Neural cell (in vitro differentiated cells): ENCODE results near the gene NADK. TPM values are rescaled to one million over a fixed set of nuclear protein-coding genes. Genes with fewer than 3 reads are reported as not detected.

Experiments used
- H2AFZ ChIP-seq: fragments of 200-600, 300-800 bp; sonication (generic), shearing (Covaris generic); 2 replicates; pipeline ENCODE4 v1.6.0; 2014; ENCODE audit warnings: low read depth, mild to moderate bottlenecking, antibody characterized with exemption, low read length, moderate library complexity
- H3F3A ChIP-seq: fragments of 200-600 bp; shearing (Covaris generic); 2 replicates; pipeline ENCODE4 v1.6.1; 2016; ENCODE audit warnings: mild to moderate bottlenecking, moderate library complexity, mixed read lengths, antibody characterized with exemption, low read length; ENCODE audit not compliant: insufficient read depth, poor library complexity, severe bottlenecking
- H3K27ac ChIP-seq: fragments of 200-600, 300-800 bp; sonication (generic), shearing (Covaris generic); 2 replicates; pipeline ENCODE4 v1.5.1; 2014; ENCODE audit warnings: mild to moderate bottlenecking, low read length, moderate library complexity
- H3K27me3 ChIP-seq: fragments of 300-800, 200-600 bp; sonication (generic), shearing (Covaris generic); 2 replicates; pipeline ENCODE4 v1.6.0; 2014; ENCODE audit warnings: mild to moderate bottlenecking, low read depth, low read length, moderate library complexity; ENCODE audit not compliant: insufficient read depth
- H3K36me3 ChIP-seq: fragments of 300-800, 200-600 bp; sonication (generic), shearing (Covaris generic); 2 replicates; pipeline ENCODE4 v1.5.1; 2014; ENCODE audit warnings: mild to moderate bottlenecking, antibody characterized with exemption, low read length, moderate library complexity; ENCODE audit not compliant: insufficient read depth
- H3K4me2 ChIP-seq: fragments of 300-800, 200-600 bp; sonication (generic), shearing (Covaris generic); 2 replicates; pipeline ENCODE4 v1.6.0; 2014; ENCODE audit warnings: mild to moderate bottlenecking, low read length
- H3K4me3 ChIP-seq: fragments of 300-800, 200-600 bp; sonication (generic), shearing (Covaris generic); 2 replicates; pipeline ENCODE4 v1.5.1; 2014; ENCODE audit warnings: mild to moderate bottlenecking, low read length, moderate library complexity
- H3K79me2 ChIP-seq: fragments of 200-600 bp; shearing (Covaris generic); replicated peaks from 2 replicates; pipeline ENCODE4 v1.6.0; 2014; ENCODE audit warnings: mild to moderate bottlenecking, low read length, moderate library complexity; ENCODE audit not compliant: insufficient read depth
- H3K9ac ChIP-seq: fragments of 300-800, 200-600 bp; sonication (generic), shearing (Covaris generic); 2 replicates; pipeline ENCODE4 v1.6.1; 2016; ENCODE audit warnings: mild to moderate bottlenecking, low read length, mixed read lengths
- H3K9me2 ChIP-seq: fragments of 200-600 bp; shearing (Covaris generic); 2 replicates; pipeline ENCODE4 v1.6.1; 2016; ENCODE audit warnings: mild to moderate bottlenecking, low read length, mixed read lengths; ENCODE audit not compliant: insufficient read depth
- H3K9me3 ChIP-seq: fragments of 200-600, 300-800 bp; sonication (generic), shearing (Covaris generic); 2 replicates; pipeline ENCODE4 v1.6.1; 2016; ENCODE audit warnings: mild to moderate bottlenecking, mixed run types, low read length, moderate library complexity, mixed read lengths
- H4K20me1 ChIP-seq: fragments of 200-600 bp; shearing (Covaris generic); 2 replicates; pipeline ENCODE4 v1.6.1; 2016; ENCODE audit warnings: mild to moderate bottlenecking, mixed run types; ENCODE audit not compliant: insufficient read depth
- EP300 ChIP-seq: fragments of 450-650 bp; conservative IDR thresholded peaks from 2 replicates; pipeline ENCODE4 v1.6.1; 2014; ENCODE audit warnings: antibody characterized with exemption, mild to moderate bottlenecking, moderate library complexity; ENCODE audit not compliant: poor library complexity, severe bottlenecking
- EZH2 ChIP-seq: fragments of 200-600, 300-800 bp; shearing (Covaris generic), sonication (generic); IDR thresholded peaks from 2 replicates; pipeline ENCODE4 v1.6.1; 2014; ENCODE audit warnings: antibody characterized with exemption, low read length, borderline replicate concordance, mild to moderate bottlenecking; ENCODE audit not compliant: insufficient read depth, poor library complexity, severe bottlenecking
- MXI1 ChIP-seq: fragments of 450-650 bp; conservative IDR thresholded peaks from 2 replicates; pipeline ENCODE4 v1.6.1; 2014; ENCODE audit warnings: antibody characterized with exemption, mild to moderate bottlenecking; ENCODE audit not compliant: poor library complexity, severe bottlenecking
- POLR2AphosphoS5 ChIP-seq: IDR thresholded peaks from 2 replicates; pipeline ENCODE4 v1.6.1; 2012
- RAD21 ChIP-seq: fragments of 450-650 bp; conservative IDR thresholded peaks from 2 replicates; pipeline ENCODE4 v1.6.1; 2014; ENCODE audit warnings: antibody characterized with exemption, mild to moderate bottlenecking, moderate library complexity
- REST ChIP-seq: IDR thresholded peaks from 2 replicates; pipeline ENCODE4 v1.6.1; 2012; ENCODE audit warnings: borderline replicate concordance
- SMC3 ChIP-seq: fragments of 450-650 bp; conservative IDR thresholded peaks from 2 replicates; pipeline ENCODE4 v1.6.1; 2014; ENCODE audit warnings: antibody characterized with exemption, mild to moderate bottlenecking, moderate library complexity; ENCODE audit not compliant: poor library complexity
- TAF1 ChIP-seq: IDR thresholded peaks from 2 replicates; pipeline ENCODE4 v1.6.1; 2012; ENCODE audit warnings: low read depth
- polyA plus RNA-seq: library from polyadenylated mRNA; depleted of rRNA; stranded (reverse); fragments of >200 nt; gene quantifications from 2 replicates; pipeline ENCODE4 v1.2.3, GENCODE V29; 2014
- TF ChIP-seq, protein P1 (sequence below): fragments of 450-650 bp; IDR thresholded peaks from 2 replicates; pipeline ENCODE4 v1.5.1; 2014; ENCODE audit warnings: antibody characterized with exemption, mild to moderate bottlenecking, moderate library complexity; ENCODE audit not compliant: poor library complexity, severe bottlenecking

Gene NADK
- polyA plus RNA-seq, 1 donor from 2014 or later = 38.5 TPM

GRCh38 chr1:1793481-1794244 lies 15.4 kb upstream of the NADK start:
- Histone ChIP-seq H3K9ac (no peak overlapping the region), H3K27ac (no peak overlapping the region), H3F3A (no peaks in the 10 kb centered on the region), H2AFZ (no peak overlapping the region), H3K27me3 (no peaks in the 10 kb centered on the region), H3K9me2 (no peaks in the 10 kb centered on the region), H3K9me3 (no peaks in the 10 kb centered on the region), H3K79me2 (peaks cover 13% of the 10 kb centered on the region), H3K4me2 (no peak overlapping the region), H3K36me3 (peaks cover 11% of the 10 kb centered on the region), H4K20me1 (peaks cover 16% of the 10 kb centered on the region), H3K4me3 (no peak overlapping the region)
- TF ChIP-seq TAF1 (no peak), EZH2 (no peak), RAD21 (no peak), POLR2AphosphoS5 (no peak), MXI1 (no peak), EP300 (no peak), REST (no peak)
- TF ChIP-seq, protein P1, sequence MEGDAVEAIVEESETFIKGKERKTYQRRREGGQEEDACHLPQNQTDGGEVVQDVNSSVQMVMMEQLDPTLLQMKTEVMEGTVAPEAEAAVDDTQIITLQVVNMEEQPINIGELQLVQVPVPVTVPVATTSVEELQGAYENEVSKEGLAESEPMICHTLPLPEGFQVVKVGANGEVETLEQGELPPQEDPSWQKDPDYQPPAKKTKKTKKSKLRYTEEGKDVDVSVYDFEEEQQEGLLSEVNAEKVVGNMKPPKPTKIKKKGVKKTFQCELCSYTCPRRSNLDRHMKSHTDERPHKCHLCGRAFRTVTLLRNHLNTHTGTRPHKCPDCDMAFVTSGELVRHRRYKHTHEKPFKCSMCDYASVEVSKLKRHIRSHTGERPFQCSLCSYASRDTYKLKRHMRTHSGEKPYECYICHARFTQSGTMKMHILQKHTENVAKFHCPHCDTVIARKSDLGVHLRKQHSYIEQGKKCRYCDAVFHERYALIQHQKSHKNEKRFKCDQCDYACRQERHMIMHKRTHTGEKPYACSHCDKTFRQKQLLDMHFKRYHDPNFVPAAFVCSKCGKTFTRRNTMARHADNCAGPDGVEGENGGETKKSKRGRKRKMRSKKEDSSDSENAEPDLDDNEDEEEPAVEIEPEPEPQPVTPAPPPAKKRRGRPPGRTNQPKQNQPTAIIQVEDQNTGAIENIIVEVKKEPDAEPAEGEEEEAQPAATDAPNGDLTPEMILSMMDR = no peak

- no peaks in the 10 kb centered on the region for H3K9me2 ChIP-seq
- no peak overlapping the region for H3K4me3 ChIP-seq
- H3F3A ChIP-seq = no peaks in the 10 kb centered on the region
- no peaks in the 10 kb centered on the region for H3K27me3 ChIP-seq
- H3K27ac ChIP-seq = no peak overlapping the region
- TF ChIP-seq MXI1 (no peak), SMC3 (peak; percentile 19), TAF1 (no peak)
- TF ChIP-seq, protein P1 = peak; percentile 24
- peaks cover 6% of the 10 kb centered on the region for H3K36me3 ChIP-seq
- H2AFZ ChIP-seq = no peak overlapping the region
- H3K9ac ChIP-seq = no peak overlapping the region
- peaks cover 6% of the 10 kb centered on the region for H3K79me2 ChIP-seq
- no peaks in the 10 kb centered on the region for H3K9me3 ChIP-seq
- H4K20me1 ChIP-seq = peaks cover 4% of the 10 kb centered on the region
- no peak overlapping the region for H3K4me2 ChIP-seq
These were observed 10.6 kb upstream of the NADK start for GRCh38 chr1:1788646-1789431.
